Esophagus squamous epithelium (tissue), 4 donors: Measurements from ENCODE around the gene DCUN1D3.

Source experiments
- POLR2A ChIP-seq, 4 donors: fragments of 450-650 bp; IDR thresholded peaks; one replicate each; pipeline ENCODE4 v1.6.1; 2017; ENCODE audit warnings: antibody characterized with exemption in 4 of 4, mild to moderate bottlenecking in 4 of 4, moderate library complexity in 3 of 4
- TF ChIP-seq, protein P1 (sequence below), 6 experiments: fragments of 450-650 bp in 4 of 6; fragments of 200-600 bp in 2 of 6; sonication (generic) in 2 of 6; IDR thresholded peaks; one replicate each; pipeline ENCODE4 v1.5.1; 2016 to 2019; ENCODE audit warnings: antibody characterized with exemption in 6 of 6, mild to moderate bottlenecking in 4 of 6, moderate library complexity in 4 of 6

DNA sequence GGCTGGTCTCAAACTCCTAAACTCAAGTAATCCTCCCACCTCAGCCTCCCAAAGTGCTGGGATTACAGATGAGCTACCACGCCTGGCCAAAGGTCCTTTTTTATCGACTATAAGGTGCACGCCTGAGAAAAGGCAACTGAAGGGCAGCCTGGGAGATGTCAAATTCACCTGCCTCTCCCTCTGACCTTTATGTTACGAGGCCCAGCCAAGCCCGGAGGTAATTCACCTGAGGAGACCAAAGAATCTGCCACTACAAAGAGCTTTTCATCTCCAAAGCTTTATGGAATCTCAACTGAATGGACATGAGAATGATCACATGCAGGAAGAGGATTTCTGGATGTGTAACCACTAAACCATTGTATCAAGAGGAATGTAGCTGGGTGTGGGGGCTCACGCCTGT lies 37.6 kb upstream of the DCUN1D3 start:
- TF ChIP-seq, protein P1, sequence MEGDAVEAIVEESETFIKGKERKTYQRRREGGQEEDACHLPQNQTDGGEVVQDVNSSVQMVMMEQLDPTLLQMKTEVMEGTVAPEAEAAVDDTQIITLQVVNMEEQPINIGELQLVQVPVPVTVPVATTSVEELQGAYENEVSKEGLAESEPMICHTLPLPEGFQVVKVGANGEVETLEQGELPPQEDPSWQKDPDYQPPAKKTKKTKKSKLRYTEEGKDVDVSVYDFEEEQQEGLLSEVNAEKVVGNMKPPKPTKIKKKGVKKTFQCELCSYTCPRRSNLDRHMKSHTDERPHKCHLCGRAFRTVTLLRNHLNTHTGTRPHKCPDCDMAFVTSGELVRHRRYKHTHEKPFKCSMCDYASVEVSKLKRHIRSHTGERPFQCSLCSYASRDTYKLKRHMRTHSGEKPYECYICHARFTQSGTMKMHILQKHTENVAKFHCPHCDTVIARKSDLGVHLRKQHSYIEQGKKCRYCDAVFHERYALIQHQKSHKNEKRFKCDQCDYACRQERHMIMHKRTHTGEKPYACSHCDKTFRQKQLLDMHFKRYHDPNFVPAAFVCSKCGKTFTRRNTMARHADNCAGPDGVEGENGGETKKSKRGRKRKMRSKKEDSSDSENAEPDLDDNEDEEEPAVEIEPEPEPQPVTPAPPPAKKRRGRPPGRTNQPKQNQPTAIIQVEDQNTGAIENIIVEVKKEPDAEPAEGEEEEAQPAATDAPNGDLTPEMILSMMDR (IDR thresholded peaks at IDR 0.05): no peak
- TF ChIP-seq POLR2A (IDR thresholded peaks at IDR 0.05): no peak
